Mesenchymal stem cell (in vitro differentiated cells and primary cell): ENCODE data around the gene INPP5E.

Source experiments
- DNase-seq: peaks from one replicate; pipeline ENCODE4 v3.0.0-alpha.2; 2013
- H2AFZ ChIP-seq: one replicate; pipeline ENCODE4 v1.6.1; 2013; ENCODE audit warnings: low read depth, mild to moderate bottlenecking, control low read depth, inconsistent platforms, low read length, moderate library complexity
- H2AK5ac ChIP-seq: 2 replicates; pipeline ENCODE4 v1.6.1; 2013; ENCODE audit warnings: low read length, moderate library complexity, mild to moderate bottlenecking, inconsistent platforms; ENCODE audit not compliant: severe bottlenecking
- H2BK120ac ChIP-seq: one replicate; pipeline ENCODE4 v1.6.1; 2013; ENCODE audit warnings: low read depth, mild to moderate bottlenecking, inconsistent platforms, low read length, moderate library complexity
- H2BK12ac ChIP-seq, 2 experiments: one replicate each; pipeline ENCODE4 v1.6.1; 2013; ENCODE audit warnings: inconsistent platforms in 2 of 2, low read length in 2 of 2, mild to moderate bottlenecking in 2 of 2, moderate library complexity in 2 of 2, control low read depth in 1 of 2
- H2BK15ac ChIP-seq: one replicate; pipeline ENCODE4 v1.6.1; 2013; ENCODE audit warnings: mild to moderate bottlenecking, low read depth, inconsistent platforms; ENCODE audit not compliant: poor library complexity, severe bottlenecking
- H2BK5ac ChIP-seq: 2 replicates; pipeline ENCODE4 v1.6.1; 2013; ENCODE audit warnings: low read depth, mild to moderate bottlenecking, low read length, control low read depth, inconsistent platforms; ENCODE audit not compliant: poor library complexity, severe bottlenecking
- H3K14ac ChIP-seq, 2 experiments: one replicate each; pipeline ENCODE4 v1.6.1; 2013; ENCODE audit warnings: inconsistent platforms in 2 of 2, low read length in 2 of 2, control low read depth in 1 of 2, mild to moderate bottlenecking in 1 of 2, moderate library complexity in 1 of 2
- H3K18ac ChIP-seq, 2 experiments: one replicate each; pipeline ENCODE4 v1.6.1; 2013; ENCODE audit warnings: inconsistent platforms in 2 of 2, low read length in 2 of 2, control low read depth in 1 of 2, low read depth in 1 of 2, mild to moderate bottlenecking in 1 of 2
- H3K23ac ChIP-seq, 2 experiments: one replicate each; pipeline ENCODE4 v1.6.1; 2013; ENCODE audit warnings: inconsistent platforms in 2 of 2, low read length in 2 of 2, mild to moderate bottlenecking in 2 of 2, moderate library complexity in 2 of 2, control low read depth in 1 of 2
- H3K27ac ChIP-seq: 2 replicates; pipeline ENCODE4 v1.5.1; 2013; ENCODE audit warnings: mild to moderate bottlenecking, moderate library complexity, low read length, control low read depth, inconsistent platforms; ENCODE audit not compliant: poor library complexity, severe bottlenecking
- H3K27me3 ChIP-seq, 2 experiments: 2 replicates each; pipeline versions ENCODE4 v1.6.1 to v1.7.0; 2013; ENCODE audit warnings: low read length in 2 of 2, mild to moderate bottlenecking in 2 of 2, moderate library complexity in 2 of 2, control low read depth in 1 of 2, inconsistent platforms in 1 of 2; ENCODE audit not compliant: control insufficient read depth in 1 of 2, insufficient read depth in 1 of 2
- H3K36me3 ChIP-seq, 2 experiments: 2 replicates each; pipeline versions ENCODE4 v1.6.1 to v1.7.0; 2013; ENCODE audit warnings: low read length in 2 of 2, control low read depth in 1 of 2, inconsistent platforms in 1 of 2, low read depth in 1 of 2, mild to moderate bottlenecking in 1 of 2; ENCODE audit not compliant: insufficient read depth in 2 of 2, control insufficient read depth in 1 of 2
- H3K4ac ChIP-seq, 2 experiments: one replicate each; pipeline ENCODE4 v1.6.1; 2013; ENCODE audit warnings: inconsistent platforms in 2 of 2, low read length in 2 of 2, mild to moderate bottlenecking in 2 of 2, moderate library complexity in 2 of 2, control low read depth in 1 of 2, low read depth in 1 of 2
- H3K4me1 ChIP-seq: 2 replicates; pipeline ENCODE4 v1.6.1; 2013; ENCODE audit warnings: low read depth, low read length, control low read depth; ENCODE audit not compliant: control insufficient read depth, insufficient read depth
- H3K4me2 ChIP-seq: 2 replicates; pipeline ENCODE4 v1.6.1; 2013; ENCODE audit warnings: low read length, mild to moderate bottlenecking, inconsistent platforms; ENCODE audit not compliant: poor library complexity, severe bottlenecking
- H3K4me3 ChIP-seq, 2 experiments: 2 replicates each; pipeline versions ENCODE4 v1.5.1 to v1.7.0; 2013; ENCODE audit warnings: low read length in 2 of 2, mild to moderate bottlenecking in 2 of 2, control low read depth in 1 of 2, low read depth in 1 of 2; ENCODE audit not compliant: insufficient read depth in 1 of 2
- H3K79me1 ChIP-seq: replicated peaks from 2 replicates; pipeline ENCODE4 v1.6.1; 2013; ENCODE audit warnings: mild to moderate bottlenecking, control low read depth, low read length, inconsistent platforms; ENCODE audit not compliant: poor library complexity, severe bottlenecking
- H3K9ac ChIP-seq: 2 replicates; pipeline ENCODE4 v1.7.0; 2013; ENCODE audit warnings: mild to moderate bottlenecking, low read length, moderate library complexity
- H3K9me3 ChIP-seq: 2 replicates; pipeline ENCODE4 v1.7.0; 2013; ENCODE audit warnings: mild to moderate bottlenecking, low read length; ENCODE audit not compliant: control insufficient read depth
- H4K8ac ChIP-seq: one replicate; pipeline ENCODE4 v1.6.1; 2013; ENCODE audit warnings: inconsistent platforms, mild to moderate bottlenecking, low read length, moderate library complexity
- H4K91ac ChIP-seq: one replicate; pipeline ENCODE4 v1.6.1; 2013; ENCODE audit warnings: mild to moderate bottlenecking, low read length, inconsistent platforms
- WGBS: methylation state at CpG from one replicate; pipeline ENCODE4 v1.1.7; 2013; ENCODE audit warnings: mixed read lengths; 5-methylcytosine and 5-hydroxymethylcytosine counted together

Gene INPP5E

GRCh38 chr9:136392538-136393449, 46.9 kb downstream of the INPP5E start:
- H3K27ac ChIP-seq, result no peak overlapping the region
- H3K79me1 ChIP-seq, result peaks cover 73% of the 10 kb centered on the region
- no peak overlapping the region for H2AK5ac ChIP-seq
- peaks cover 78 to 87% of the 10 kb centered on the region in 2 experiments for H3K36me3 ChIP-seq
- no peaks in the 10 kb centered on the region for H3K9me3 ChIP-seq
- H2BK15ac ChIP-seq, result no peak overlapping the region
- WGBS, result 96% methylated on average over 21 of the region's 21 CpGs
- no peak overlapping the region for H3K18ac ChIP-seq
- no peak overlapping the region for H3K4ac ChIP-seq
- no peaks in the 10 kb centered on the region for H3K4me1 ChIP-seq
- H2BK5ac ChIP-seq, result no peak overlapping the region
- H3K14ac ChIP-seq, result no peak overlapping the region
- H2BK120ac ChIP-seq, result no peak overlapping the region
- no peak overlapping the region for H4K91ac ChIP-seq
- H3K4me2 ChIP-seq, result no peak overlapping the region
- peak overlapping the region in 1 of 2 experiments; percentile 59 for H3K4me3 ChIP-seq
- H3K9ac ChIP-seq, result peak overlapping the region; percentile 77
- no peak overlapping the region for H2AFZ ChIP-seq
- H4K8ac ChIP-seq, result no peak overlapping the region
- no peak for DNase-seq
- no peak overlapping the region for H2BK12ac ChIP-seq
- no peaks in the 10 kb centered on the region for H3K27me3 ChIP-seq
- H3K23ac ChIP-seq, result no peak overlapping the region

DNA sequence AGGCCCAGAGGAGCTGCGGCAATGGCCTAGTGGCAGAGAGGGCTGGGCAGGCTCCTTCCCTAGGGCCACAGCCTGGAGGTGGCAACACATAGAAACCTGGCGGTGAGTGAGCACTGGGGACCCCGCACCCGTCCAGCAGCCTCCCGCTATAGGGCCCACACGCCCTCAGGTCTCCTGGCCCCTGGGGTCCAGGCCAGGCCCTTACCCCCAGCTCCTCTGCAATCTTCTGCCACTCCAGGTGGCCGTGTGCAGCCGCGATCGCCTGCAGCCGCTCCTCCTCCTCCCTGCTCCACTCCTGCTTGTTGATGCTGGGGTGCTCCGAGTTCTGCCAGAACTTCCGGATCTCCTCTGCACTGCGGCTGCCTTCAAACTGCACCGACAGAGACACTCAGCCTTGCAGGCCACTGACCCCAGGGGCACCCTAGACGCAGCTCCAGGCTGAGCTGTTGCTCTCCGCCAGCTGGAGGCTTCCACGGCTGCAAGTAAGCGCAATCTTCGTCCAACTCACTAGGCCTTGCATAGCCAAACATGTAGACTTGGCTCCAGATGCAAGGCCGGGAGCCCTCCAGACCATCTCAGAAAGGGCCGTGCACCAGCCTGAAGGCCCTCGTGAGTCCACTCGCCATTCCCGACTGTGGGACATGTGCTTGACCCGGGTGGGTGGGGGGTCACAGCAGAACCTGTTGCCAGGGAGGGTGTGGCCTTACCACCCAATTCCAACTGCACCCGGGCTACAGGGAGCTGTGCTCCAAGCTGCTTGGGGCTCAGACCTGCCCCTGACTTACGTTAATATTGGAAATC, 47.7 kb downstream of the INPP5E start:
- H3K4me1 ChIP-seq, result no peaks in the 10 kb centered on the region
- H2BK12ac ChIP-seq, result no peak overlapping the region
- H3K4ac ChIP-seq, result no peak overlapping the region
- peak overlapping the region in 1 of 2 experiments; percentile 9 for H3K23ac ChIP-seq
- no peak overlapping the region for H4K91ac ChIP-seq
- no peaks in the 10 kb centered on the region for H3K9me3 ChIP-seq
- no peak overlapping the region for H3K27ac ChIP-seq
- no peak overlapping the region for H2BK15ac ChIP-seq
- no peak overlapping the region for H2AFZ ChIP-seq
- 99% methylated on average over 28 of the region's 28 CpGs for WGBS
- no peak overlapping the region for H3K4me2 ChIP-seq
- no peak overlapping the region for H2AK5ac ChIP-seq
- peak overlapping the region; percentile 77 for H3K9ac ChIP-seq
- DNase-seq, result no peak
- H3K79me1 ChIP-seq, result peaks cover 74% of the 10 kb centered on the region
- H3K27me3 ChIP-seq, result no peaks in the 10 kb centered on the region
- no peak overlapping the region for H3K14ac ChIP-seq
- no peak overlapping the region for H4K8ac ChIP-seq
- peak overlapping the region; percentile 2 to 59 for H3K4me3 ChIP-seq
- no peak overlapping the region for H3K18ac ChIP-seq
- no peak overlapping the region for H2BK120ac ChIP-seq
- H2BK5ac ChIP-seq, result no peak overlapping the region
- peaks cover 82 to 88% of the 10 kb centered on the region in 2 experiments for H3K36me3 ChIP-seq

DNA sequence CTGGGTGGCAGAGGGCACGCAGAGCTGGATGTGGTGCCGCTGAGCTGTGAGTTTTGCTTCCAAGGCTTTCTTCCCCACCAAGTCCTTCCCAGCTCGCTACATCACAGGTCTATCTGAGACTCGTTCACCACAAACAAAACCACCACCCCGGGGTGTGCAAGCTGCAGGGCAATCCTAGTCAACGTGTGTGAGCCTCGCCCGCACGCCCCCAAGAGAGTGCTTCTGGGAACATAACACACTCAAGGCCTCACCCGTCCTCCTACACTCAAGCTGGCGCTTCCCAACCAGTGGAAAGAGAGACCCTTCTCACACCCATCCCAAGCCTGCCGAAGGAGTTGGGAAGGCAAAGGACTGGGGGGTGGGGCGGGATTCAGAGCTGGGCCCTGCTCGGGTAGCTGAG, 50.2 kb downstream of the INPP5E start:
- Histone ChIP-seq H3K27ac (no peak overlapping the region), H2AK5ac (no peak overlapping the region), H2BK120ac (no peak overlapping the region), H2AFZ (no peak overlapping the region), H3K27me3 (no peaks in the 10 kb centered on the region), H3K4me1 (no peaks in the 10 kb centered on the region), H2BK12ac (no peak overlapping the region), H3K9ac (peak overlapping the region; percentile 15), H4K91ac (no peak overlapping the region), H3K9me3 (no peaks in the 10 kb centered on the region), H3K79me1 (peaks cover 61% of the 10 kb centered on the region), H2BK5ac (no peak overlapping the region), H2BK15ac (no peak overlapping the region), H4K8ac (no peak overlapping the region), H3K36me3 (peaks cover 80 to 82% of the 10 kb centered on the region in 2 experiments), H3K18ac (no peak overlapping the region), H3K4me3 (no peak overlapping the region), H3K4me2 (no peak overlapping the region), H3K4ac (no peak overlapping the region), H3K23ac (no peak overlapping the region), H3K14ac (no peak overlapping the region)
- DNase-seq, result no peak
- 96% methylated on average over 11 of the region's 14 CpGs for WGBS

DNA sequence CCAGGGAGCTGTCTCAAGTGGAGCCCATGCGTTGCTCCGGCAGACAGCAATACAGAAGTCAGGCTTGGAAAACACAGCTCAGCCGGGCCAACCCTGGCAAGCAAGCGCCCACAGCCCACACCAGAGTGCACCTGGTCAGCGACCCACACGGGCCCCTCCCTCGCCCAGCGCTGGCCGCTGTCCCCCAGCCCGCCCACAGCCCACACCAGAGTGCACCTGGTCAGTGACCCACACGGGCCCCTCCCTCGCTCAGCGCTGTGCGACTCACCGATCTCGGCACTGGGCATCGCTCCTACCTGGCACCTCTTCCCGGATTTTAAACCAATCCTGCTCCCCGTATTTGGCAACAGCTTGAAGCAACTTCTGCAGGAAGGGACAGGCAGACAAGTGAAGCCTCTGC, 52.4 kb downstream of the INPP5E start:
- Histone ChIP-seq H2AK5ac (no peak overlapping the region), H3K23ac (no peak overlapping the region), H2BK5ac (no peak overlapping the region), H2AFZ (no peak overlapping the region), H3K18ac (no peak overlapping the region), H3K9ac (no peak overlapping the region), H2BK12ac (no peak overlapping the region), H4K8ac (no peak overlapping the region), H3K9me3 (no peaks in the 10 kb centered on the region), H3K79me1 (peaks cover 54% of the 10 kb centered on the region), H3K4me3 (no peak overlapping the region), H4K91ac (no peak overlapping the region), H3K36me3 (peaks cover 80 to 90% of the 10 kb centered on the region in 2 experiments), H2BK120ac (no peak overlapping the region), H3K27me3 (no peaks in the 10 kb centered on the region), H2BK15ac (no peak overlapping the region), H3K4me2 (no peak overlapping the region), H3K4me1 (no peaks in the 10 kb centered on the region), H3K27ac (no peak overlapping the region), H3K14ac (no peak overlapping the region), H3K4ac (no peak overlapping the region)
- DNase-seq, result no peak
- 98% methylated on average over 19 of the region's 19 CpGs for WGBS
